OCI-LY1 (cell line): ENCODE data around the gene ARL8A.

Experiments used
- H2AFZ ChIP-seq: fragments of 200-600 bp; sonication (generic), shearing (Covaris generic); 2 replicates; pipeline ENCODE4 v1.6.0; 2014; ENCODE audit warnings: antibody characterized with exemption, mild to moderate bottlenecking, low read length
- H3F3A ChIP-seq: fragments of 200-600 bp; sonication (generic), shearing (Covaris generic); 2 replicates; pipeline ENCODE4 v1.6.0; 2014; ENCODE audit warnings: mild to moderate bottlenecking, antibody characterized with exemption, low read length, moderate library complexity; ENCODE audit not compliant: insufficient read depth
- H3K27ac ChIP-seq: fragments of 200-600 bp; sonication (generic); 2 replicates; pipeline ENCODE4 v1.5.1; 2014; ENCODE audit warnings: low read length, mixed run types, mild to moderate bottlenecking, low read depth; ENCODE audit not compliant: poor library complexity, severe bottlenecking
- H3K27me3 ChIP-seq: fragments of 200-600 bp; sonication (generic); 2 replicates; pipeline ENCODE4 v1.6.0; 2014; ENCODE audit warnings: antibody characterized with exemption, mild to moderate bottlenecking, low read length, moderate library complexity; ENCODE audit not compliant: insufficient read depth
- H3K36me3 ChIP-seq: fragments of 200-600 bp; sonication (generic); 2 replicates; pipeline ENCODE4 v1.6.1; 2014; ENCODE audit warnings: mild to moderate bottlenecking, antibody characterized with exemption, low read length, moderate library complexity, mixed read lengths; ENCODE audit not compliant: insufficient read depth
- H3K4me1 ChIP-seq: fragments of 200-600 bp; sonication (generic); 2 replicates; pipeline ENCODE4 v1.5.1; 2014; ENCODE audit warnings: mild to moderate bottlenecking, low read length, moderate library complexity; ENCODE audit not compliant: insufficient read depth, severe bottlenecking
- H3K4me2 ChIP-seq: fragments of 200-600 bp; sonication (generic), shearing (Covaris generic); 2 replicates; pipeline ENCODE4 v1.6.1; 2014; ENCODE audit warnings: low read length
- H3K4me3 ChIP-seq: fragments of 200-600 bp; sonication (generic); 2 replicates; pipeline ENCODE4 v1.5.1; 2014; ENCODE audit warnings: low read length, low read depth, mild to moderate bottlenecking, mixed read lengths; ENCODE audit not compliant: poor library complexity, severe bottlenecking
- H3K79me2 ChIP-seq: fragments of 200-600 bp; shearing (Covaris generic); 2 replicates; pipeline ENCODE4 v1.6.1; 2016; ENCODE audit warnings: mixed run types, low read length, mixed read lengths; ENCODE audit not compliant: insufficient read depth
- H3K9ac ChIP-seq: fragments of 200-600 bp; sonication (generic), shearing (Covaris generic); 2 replicates; pipeline ENCODE4 v1.6.1; 2014; ENCODE audit warnings: mild to moderate bottlenecking, low read length, mixed read lengths
- H3K9me2 ChIP-seq: fragments of 200-600 bp; sonication (generic), shearing (Covaris generic); 2 replicates; pipeline ENCODE4 v1.6.1; 2014; ENCODE audit warnings: low read depth, mild to moderate bottlenecking, low read length, mixed read lengths
- H3K9me3 ChIP-seq: fragments of 200-600 bp; shearing (Covaris generic); 2 replicates; pipeline ENCODE4 v1.6.1; 2014; ENCODE audit warnings: low read length, mixed read lengths
- H4K20me1 ChIP-seq: fragments of 200-600 bp; sonication (generic), shearing (Covaris generic); 2 replicates; pipeline ENCODE4 v1.6.0; 2016; ENCODE audit warnings: mild to moderate bottlenecking, low read length; ENCODE audit not compliant: insufficient read depth
- CTCF ChIP-seq: fragments of 200-600 bp; sonication (generic), shearing (Covaris generic); IDR thresholded peaks from 2 replicates; pipeline ENCODE4 v1.5.1; 2017; ENCODE audit warnings: mild to moderate bottlenecking, antibody characterized with exemption, low read length, moderate library complexity, mixed read lengths
- EZH2 ChIP-seq: fragments of 200-600 bp; sonication (generic), shearing (Covaris generic); IDR thresholded peaks from 2 replicates; pipeline ENCODE4 v1.8.0; 2017; ENCODE audit warnings: borderline replicate concordance, mixed run types, mild to moderate bottlenecking, antibody characterized with exemption, low read length, moderate library complexity, mixed read lengths

The ARL8A gene

GRCh38 chr1:202171292-202172014, 26.9 kb upstream of the ARL8A start:
- Histone ChIP-seq H3K36me3 (no peaks in the 10 kb centered on the region), H3K9me2 (no peaks in the 10 kb centered on the region), H3F3A (no peaks in the 10 kb centered on the region), H3K9me3 (no peaks in the 10 kb centered on the region), H2AFZ (no peak overlapping the region), H4K20me1 (no peaks in the 10 kb centered on the region), H3K9ac (no peak overlapping the region), H3K27ac (no peak overlapping the region), H3K27me3 (no peaks in the 10 kb centered on the region), H3K79me2 (no peaks in the 10 kb centered on the region), H3K4me1 (no peaks in the 10 kb centered on the region), H3K4me2 (no peak overlapping the region), H3K4me3 (no peak overlapping the region)
- no peak for TF ChIP-seq EZH2
- TF ChIP-seq CTCF = no peak

GRCh38 chr1:202170726-202171125, 26.2 kb upstream of the ARL8A start:
- Histone ChIP-seq H3K36me3 (no peaks in the 10 kb centered on the region), H3K9me2 (no peaks in the 10 kb centered on the region), H3K4me1 (peaks cover 3% of the 10 kb centered on the region), H2AFZ (no peak overlapping the region), H3F3A (no peaks in the 10 kb centered on the region), H3K9me3 (no peaks in the 10 kb centered on the region), H3K9ac (no peak overlapping the region), H3K27me3 (no peaks in the 10 kb centered on the region), H3K4me3 (no peak overlapping the region), H3K27ac (no peak overlapping the region), H3K79me2 (no peaks in the 10 kb centered on the region), H3K4me2 (no peak overlapping the region), H4K20me1 (no peaks in the 10 kb centered on the region)
- TF ChIP-seq CTCF (peak; percentile 30; the same call in 1 of the 2 replicates), EZH2 (no peak)

- Histone ChIP-seq H3F3A (no peaks in the 10 kb centered on the region), H2AFZ (no peak overlapping the region), H3K4me3 (no peak overlapping the region), H3K79me2 (no peaks in the 10 kb centered on the region), H4K20me1 (no peaks in the 10 kb centered on the region), H3K27me3 (no peaks in the 10 kb centered on the region), H3K27ac (no peak overlapping the region), H3K9me3 (no peaks in the 10 kb centered on the region), H3K36me3 (0 out of 2 replicates have a peak, but pooled peaks cover 4% of the 10 kb centered on the region), H3K4me1 (peaks cover 8% of the 10 kb centered on the region), H3K9me2 (no peaks in the 10 kb centered on the region), H3K4me2 (no peak overlapping the region), H3K9ac (no peak overlapping the region)
- TF ChIP-seq EZH2 = no peak
- no peak for TF ChIP-seq CTCF
Observed at GRCh38 chr1:202168861-202169260, 24.3 kb upstream of the ARL8A start.
